Uterus (tissue), 4 donors: ENCODE measurements around the gene TRPM1. TPM values are rescaled to one million over a fixed set of nuclear protein-coding genes. Genes with fewer than 3 reads are reported as not detected.

Experiments used
- DNase-seq, 2 donors: peaks; one replicate each; pipeline ENCODE4 v3.0.0-alpha.2; 2019 to 2020
- H3K27ac ChIP-seq, 2 donors: fragments of 200-600 bp; sonication (generic); 1 replicate in 1 of 2; 2 replicates in 1 of 2; pipeline ENCODE4 v1.5.1; 2016 to 2018
- H3K27me3 ChIP-seq, 2 donors: fragments of 200-600 bp; sonication (generic); one replicate each; pipeline ENCODE4 v1.5.1; 2018 to 2019; ENCODE audit warnings: control low read depth in 1 of 2
- H3K36me3 ChIP-seq, 2 donors: fragments of 200-600 bp; sonication (generic); one replicate each; pipeline ENCODE4 v1.5.1; 2019; ENCODE audit warnings: control low read depth in 1 of 2
- H3K4me1 ChIP-seq, 2 donors: fragments of 200-600 bp; sonication (generic); one replicate each; pipeline ENCODE4 v1.5.1; 2018 to 2019; ENCODE audit warnings: control low read depth in 1 of 2
- H3K4me3 ChIP-seq, 2 donors: fragments of 200-600 bp; sonication (generic); 1 replicate in 1 of 2; 2 replicates in 1 of 2; pipeline ENCODE4 v1.5.1; 2018 to 2019; ENCODE audit warnings: mild to moderate bottlenecking in 1 of 2
- H3K9me3 ChIP-seq, 2 donors: fragments of 200-600 bp; sonication (generic); one replicate each; pipeline ENCODE4 v1.5.1; 2019; ENCODE audit warnings: control low read depth in 1 of 2
- POLR2A ChIP-seq, 2 donors: fragments of 450-650 bp; IDR thresholded peaks; one replicate each; pipeline ENCODE4 v1.6.1; 2016; ENCODE audit warnings: antibody characterized with exemption in 2 of 2, mild to moderate bottlenecking in 1 of 2, moderate library complexity in 1 of 2
- intact Hi-C: fragments of 100-400 bp; cut with DNase I; formaldehyde crosslinking; loops from one replicate; pipeline ENCODE4 v1.15.1; 2023; ENCODE audit warnings: low total_unique reads
- total RNA-seq, 4 donors: library from RNA; depleted of rRNA in 3 of 4; stranded (reverse); fragments of >200 nt in 3 of 4; gene quantifications; one replicate each; pipeline versions ENCODE4 v1.1.0 to v1.2.4, GENCODE V29; 2014 to 2023
- TF ChIP-seq, protein P1 (sequence below), 4 experiments: fragments of 200-600 bp in 2 of 4; fragments of 450-650 bp in 2 of 4; sonication (generic) in 2 of 4; IDR thresholded peaks; one replicate each; pipeline ENCODE4 v1.5.1; 2016 to 2019; ENCODE audit warnings: antibody characterized with exemption in 4 of 4, mild to moderate bottlenecking in 2 of 4, moderate library complexity in 1 of 4
- donor health status: DM: yes; HTN: yes; CAD: no.

TRPM1 gene
- total RNA-seq, 4 donors from 2014 or later: not detected

DNA sequence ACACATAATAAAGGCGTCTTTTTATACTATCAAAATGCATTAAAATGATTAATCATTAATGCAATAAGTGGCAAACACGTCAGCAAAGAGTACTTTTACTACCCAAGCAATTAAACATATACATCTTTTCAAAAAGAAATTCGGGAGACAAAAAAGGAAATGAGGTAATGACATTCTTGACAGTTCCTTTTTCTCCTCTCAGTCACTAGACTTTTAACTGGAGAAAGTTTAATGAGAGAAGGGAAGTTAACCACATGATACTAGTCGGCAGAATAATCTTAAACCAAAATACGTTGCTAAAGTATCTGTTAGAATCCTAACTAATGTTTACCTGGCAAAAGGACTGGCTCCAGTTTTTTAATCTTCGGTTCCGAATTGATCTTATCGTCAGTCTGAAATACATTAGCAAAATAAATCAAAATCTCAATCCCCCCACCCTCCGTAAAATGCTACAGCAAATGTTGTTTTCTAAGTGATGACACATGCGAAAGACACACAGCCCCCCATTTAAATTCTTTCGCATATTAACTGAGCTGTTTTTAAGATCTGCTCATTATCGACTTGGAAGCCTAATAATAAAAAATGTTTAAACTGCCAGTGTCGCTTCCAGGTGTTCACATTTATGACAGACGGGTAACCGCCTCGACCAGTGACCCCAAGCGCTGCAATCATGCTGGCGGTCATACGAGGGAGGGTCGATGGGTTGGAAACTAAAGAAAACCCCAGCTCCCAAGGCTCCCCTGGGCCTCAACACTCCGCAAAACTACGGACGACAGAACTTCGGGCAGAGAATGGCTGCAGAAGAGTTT is 110.9 kb downstream of the TRPM1 start:
- TF ChIP-seq, protein P1, sequence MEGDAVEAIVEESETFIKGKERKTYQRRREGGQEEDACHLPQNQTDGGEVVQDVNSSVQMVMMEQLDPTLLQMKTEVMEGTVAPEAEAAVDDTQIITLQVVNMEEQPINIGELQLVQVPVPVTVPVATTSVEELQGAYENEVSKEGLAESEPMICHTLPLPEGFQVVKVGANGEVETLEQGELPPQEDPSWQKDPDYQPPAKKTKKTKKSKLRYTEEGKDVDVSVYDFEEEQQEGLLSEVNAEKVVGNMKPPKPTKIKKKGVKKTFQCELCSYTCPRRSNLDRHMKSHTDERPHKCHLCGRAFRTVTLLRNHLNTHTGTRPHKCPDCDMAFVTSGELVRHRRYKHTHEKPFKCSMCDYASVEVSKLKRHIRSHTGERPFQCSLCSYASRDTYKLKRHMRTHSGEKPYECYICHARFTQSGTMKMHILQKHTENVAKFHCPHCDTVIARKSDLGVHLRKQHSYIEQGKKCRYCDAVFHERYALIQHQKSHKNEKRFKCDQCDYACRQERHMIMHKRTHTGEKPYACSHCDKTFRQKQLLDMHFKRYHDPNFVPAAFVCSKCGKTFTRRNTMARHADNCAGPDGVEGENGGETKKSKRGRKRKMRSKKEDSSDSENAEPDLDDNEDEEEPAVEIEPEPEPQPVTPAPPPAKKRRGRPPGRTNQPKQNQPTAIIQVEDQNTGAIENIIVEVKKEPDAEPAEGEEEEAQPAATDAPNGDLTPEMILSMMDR (IDR thresholded peaks at IDR 0.05): no peak
- TF ChIP-seq POLR2A (IDR thresholded peaks at IDR 0.05): no peak
- DNase-seq: no peak
- intact Hi-C loops: no loop called here

DNA sequence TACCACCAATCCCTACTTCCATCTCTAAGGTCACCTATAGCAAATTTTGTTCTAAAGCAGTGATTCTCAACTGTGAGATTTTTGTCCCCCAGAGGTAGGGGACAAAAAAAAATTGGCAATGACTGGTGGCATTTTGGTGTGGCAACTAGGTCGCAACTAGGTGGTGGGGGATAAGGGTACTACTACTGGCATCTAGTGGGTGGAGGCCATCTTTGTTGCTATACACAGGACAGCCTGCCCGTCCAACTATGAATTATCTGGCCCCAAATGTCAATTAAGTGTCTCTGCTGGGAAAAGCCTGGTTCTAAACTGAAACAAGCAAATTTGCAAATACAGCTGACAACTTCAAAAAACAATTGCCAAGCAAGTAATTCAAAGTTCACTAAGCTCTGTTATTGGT is 111.5 kb downstream of the TRPM1 start:
- Histone ChIP-seq H3K36me3 (no peaks in the 10 kb centered on the region), H3K4me1 (peaks cover 0 to 4% of the 10 kb centered on the region in 2 donors), H3K9me3 (no peaks in the 10 kb centered on the region), H3K4me3 (peak overlapping the region in 1 of 2 donors; percentile 64), H3K27me3 (no peaks in the 10 kb centered on the region), H3K27ac (no peak overlapping the region)
- TF ChIP-seq POLR2A (IDR thresholded peaks at IDR 0.05): no peak
- TF ChIP-seq, protein P1 (IDR thresholded peaks at IDR 0.05): no peak
- no peak for DNase-seq
- intact Hi-C loops: no loop called here

More for the DNA sequence above, 110.9 kb downstream of the TRPM1 start:
- Histone ChIP-seq H3K4me1 (no peaks in the 10 kb centered on the region), H3K27me3 (no peaks in the 10 kb centered on the region), H3K4me3 (peak overlapping the region; percentile 64 to 92), H3K9me3 (no peaks in the 10 kb centered on the region), H3K27ac (peak overlapping the region; percentile 89 to 91), H3K36me3 (no peaks in the 10 kb centered on the region)

GRCh38 chr15:30985081-30985531 is 116.4 kb downstream of the TRPM1 start:
- Histone ChIP-seq H3K9me3 (no peaks in the 10 kb centered on the region), H3K4me1 (peaks cover 0 to 4% of the 10 kb centered on the region in 2 donors), H3K36me3 (no peaks in the 10 kb centered on the region), H3K4me3 (no peak overlapping the region), H3K27ac (peak overlapping the region; percentile 18 to 36), H3K27me3 (no peaks in the 10 kb centered on the region)
- no peak for DNase-seq
- no peak for TF ChIP-seq POLR2A (IDR thresholded peaks at IDR 0.05)
- TF ChIP-seq, protein P1 (IDR thresholded peaks at IDR 0.05): no peak
- intact Hi-C loops: no loop called here

GRCh38 chr15:30984542-30984941 is 117.0 kb downstream of the TRPM1 start:
- Histone ChIP-seq H3K9me3 (no peaks in the 10 kb centered on the region), H3K27ac (peak overlapping the region; percentile 18 to 36), H3K4me3 (no peak overlapping the region), H3K27me3 (no peaks in the 10 kb centered on the region), H3K36me3 (no peaks in the 10 kb centered on the region), H3K4me1 (peaks cover 0 to 4% of the 10 kb centered on the region in 2 donors)
- no peak for DNase-seq
- TF ChIP-seq POLR2A (IDR thresholded peaks at IDR 0.05): no peak
- TF ChIP-seq, protein P1 (IDR thresholded peaks at IDR 0.05): no peak
- intact Hi-C loops: no loop called here

DNA sequence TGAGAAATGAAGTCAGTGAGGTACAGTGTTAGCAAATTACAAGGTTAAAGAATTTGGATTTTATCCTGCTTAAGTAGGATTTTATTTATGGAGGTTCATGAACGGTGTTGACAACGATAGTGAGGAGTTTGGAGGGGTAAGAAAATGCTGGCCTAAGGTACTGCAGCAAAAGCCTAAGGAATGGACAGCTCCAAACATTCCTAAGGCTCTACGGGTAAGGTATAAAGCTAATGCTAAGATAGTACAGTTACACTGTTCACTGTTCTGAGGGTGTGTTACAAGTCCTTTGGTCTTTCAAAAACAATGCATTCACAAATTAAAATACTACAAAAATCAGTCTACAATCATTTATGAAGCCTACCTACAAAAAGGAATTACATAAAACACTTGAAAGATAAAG is 117.4 kb downstream of the TRPM1 start:
- no peak overlapping the region for H3K4me3 ChIP-seq
- H3K36me3 ChIP-seq: no peaks in the 10 kb centered on the region
- no peaks in the 10 kb centered on the region for H3K27me3 ChIP-seq
- TF ChIP-seq, protein P1 (IDR thresholded peaks at IDR 0.05): no peak
- no peak for TF ChIP-seq POLR2A (IDR thresholded peaks at IDR 0.05)
- peak overlapping the region in 1 of 2 donors; percentile 36 for H3K27ac ChIP-seq
- H3K9me3 ChIP-seq: no peaks in the 10 kb centered on the region
- H3K4me1 ChIP-seq: peaks cover 0 to 4% of the 10 kb centered on the region in 2 donors
- intact Hi-C loops: no loop called here
- DNase-seq: no peak
